DND-41 (cell line): ENCODE measurements around the gene LAMP5.

ENCODE experiments used
- ATAC-seq: fragments of 200-7000 bp; cut with Tn5 transposase; 3 replicates; pipeline ENCODE4 v1.9.1; 2021; ENCODE audit warnings: low read depth; ENCODE audit not compliant: insufficient read depth
- DNase-seq: peaks from one replicate; pipeline ENCODE4 v3.0.0-alpha.2; 2020
- H2AFZ ChIP-seq: 2 replicates; pipeline ENCODE4 v1.6.0; 2012; ENCODE audit warnings: low read depth, low read length
- H3K27ac ChIP-seq: 2 replicates; pipeline ENCODE4 v1.5.1; 2012; ENCODE audit warnings: low read length, inconsistent platforms
- H3K27me3 ChIP-seq: fragments of 200-600 bp; sonication (generic); 2 replicates; pipeline ENCODE4 v1.6.0; 2012; ENCODE audit warnings: low read length, mild to moderate bottlenecking, inconsistent platforms; ENCODE audit not compliant: insufficient read depth, poor library complexity
- H3K36me3 ChIP-seq: 2 replicates; pipeline ENCODE4 v1.5.1; 2012; ENCODE audit warnings: low read length, inconsistent platforms; ENCODE audit not compliant: insufficient read depth
- H3K4me1 ChIP-seq: 2 replicates; pipeline ENCODE4 v1.5.1; 2012; ENCODE audit warnings: mild to moderate bottlenecking, low read length; ENCODE audit not compliant: insufficient read depth
- H3K4me2 ChIP-seq: 2 replicates; pipeline ENCODE4 v1.6.0; 2012; ENCODE audit warnings: mild to moderate bottlenecking, moderate library complexity, low read length, inconsistent platforms; ENCODE audit not compliant: insufficient read depth
- H3K4me3 ChIP-seq, 2 experiments: fragments of 200-600 bp in 1 of 2; shearing (Covaris generic) in 1 of 2; 2 replicates each; pipeline ENCODE4 v1.5.1; 2012 to 2016; ENCODE audit warnings: inconsistent platforms in 2 of 2, low read length in 2 of 2, mild to moderate bottlenecking in 2 of 2, low read depth in 1 of 2, moderate library complexity in 1 of 2
- H3K79me2 ChIP-seq: 2 replicates; pipeline ENCODE4 v1.6.0; 2012; ENCODE audit warnings: low read length, inconsistent platforms; ENCODE audit not compliant: insufficient read depth
- H3K9ac ChIP-seq: 2 replicates; pipeline ENCODE4 v1.6.0; 2012; ENCODE audit warnings: low read depth, mild to moderate bottlenecking, inconsistent platforms, low read length, moderate library complexity
- H3K9me3 ChIP-seq: 2 replicates; pipeline ENCODE4 v1.5.1; 2012; ENCODE audit warnings: low read length, moderate library complexity, mild to moderate bottlenecking, inconsistent platforms; ENCODE audit not compliant: insufficient read depth, severe bottlenecking
- H4K20me1 ChIP-seq: 2 replicates; pipeline ENCODE4 v1.6.0; 2012; ENCODE audit warnings: low read length; ENCODE audit not compliant: insufficient read depth
- EZH2 ChIP-seq: IDR thresholded peaks from 3 replicates; pipeline ENCODE4 v1.6.1; 2012; ENCODE audit warnings: borderline replicate concordance, low read depth, mild to moderate bottlenecking, moderate library complexity, low read length, inconsistent platforms; ENCODE audit not compliant: severe bottlenecking
- TF ChIP-seq, protein P1 (sequence below): IDR thresholded peaks from 2 replicates; pipeline ENCODE4 v1.5.1; 2012; ENCODE audit warnings: borderline replicate concordance, low read length, moderate library complexity, mild to moderate bottlenecking; ENCODE audit not compliant: poor library complexity, severe bottlenecking; ENCODE audit errors: extremely low read depth

Gene LAMP5

DNA sequence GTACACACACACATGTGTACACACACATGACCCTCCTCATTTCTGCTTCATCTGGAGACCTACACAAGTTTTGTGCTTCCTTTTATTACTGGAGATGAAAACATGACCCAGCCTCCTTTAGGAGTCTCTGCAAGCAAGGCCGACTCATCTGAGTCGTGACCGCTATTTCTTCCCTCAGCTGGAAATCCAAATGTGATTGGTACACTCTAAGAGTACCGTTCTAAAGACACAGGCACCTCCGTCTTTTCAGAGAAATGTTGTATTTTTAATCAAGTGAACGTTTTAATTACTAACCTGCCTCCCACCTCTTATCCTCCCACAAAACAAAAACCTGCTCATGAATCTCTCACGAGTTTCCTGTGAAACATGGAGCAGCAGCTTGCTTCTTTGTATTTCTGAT lies 63.0 kb downstream of the LAMP5 start:
- no peaks in the 10 kb centered on the region for H3K27me3 ChIP-seq

DNA sequence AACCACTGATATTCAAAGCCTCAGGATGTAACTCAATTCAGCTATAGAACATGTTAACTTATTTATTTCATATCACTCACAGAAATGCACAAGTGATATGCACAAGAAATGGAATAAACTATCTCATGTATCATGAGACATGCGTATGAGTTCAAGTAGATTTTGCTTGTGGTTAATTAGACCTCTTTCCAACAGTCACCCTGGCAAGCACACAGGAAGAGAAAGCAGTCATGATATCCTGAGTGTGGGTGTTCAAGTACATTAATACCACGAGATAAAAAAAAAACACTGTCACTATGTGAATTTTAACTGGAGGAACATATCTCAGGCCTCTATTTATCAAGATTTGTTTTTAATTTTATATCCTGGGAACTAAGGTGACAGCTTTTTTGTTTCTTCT lies 64.2 kb downstream of the LAMP5 start:
- no peak overlapping the region for H3K9ac ChIP-seq
- no peaks in the 10 kb centered on the region for H4K20me1 ChIP-seq
- H3K9me3 ChIP-seq, result no peaks in the 10 kb centered on the region
- ATAC-seq, result no peak
- no peaks in the 10 kb centered on the region for H3K36me3 ChIP-seq
- no peak overlapping the region for H3K27ac ChIP-seq
- H3K27me3 ChIP-seq, result no peaks in the 10 kb centered on the region
- H2AFZ ChIP-seq, result no peak overlapping the region
- DNase-seq, result no peak
- no peak overlapping the region for H3K4me2 ChIP-seq
- H3K4me1 ChIP-seq, result no peaks in the 10 kb centered on the region
- H3K79me2 ChIP-seq, result no peaks in the 10 kb centered on the region
- H3K4me3 ChIP-seq, result no peak overlapping the region
- TF ChIP-seq, protein P1, sequence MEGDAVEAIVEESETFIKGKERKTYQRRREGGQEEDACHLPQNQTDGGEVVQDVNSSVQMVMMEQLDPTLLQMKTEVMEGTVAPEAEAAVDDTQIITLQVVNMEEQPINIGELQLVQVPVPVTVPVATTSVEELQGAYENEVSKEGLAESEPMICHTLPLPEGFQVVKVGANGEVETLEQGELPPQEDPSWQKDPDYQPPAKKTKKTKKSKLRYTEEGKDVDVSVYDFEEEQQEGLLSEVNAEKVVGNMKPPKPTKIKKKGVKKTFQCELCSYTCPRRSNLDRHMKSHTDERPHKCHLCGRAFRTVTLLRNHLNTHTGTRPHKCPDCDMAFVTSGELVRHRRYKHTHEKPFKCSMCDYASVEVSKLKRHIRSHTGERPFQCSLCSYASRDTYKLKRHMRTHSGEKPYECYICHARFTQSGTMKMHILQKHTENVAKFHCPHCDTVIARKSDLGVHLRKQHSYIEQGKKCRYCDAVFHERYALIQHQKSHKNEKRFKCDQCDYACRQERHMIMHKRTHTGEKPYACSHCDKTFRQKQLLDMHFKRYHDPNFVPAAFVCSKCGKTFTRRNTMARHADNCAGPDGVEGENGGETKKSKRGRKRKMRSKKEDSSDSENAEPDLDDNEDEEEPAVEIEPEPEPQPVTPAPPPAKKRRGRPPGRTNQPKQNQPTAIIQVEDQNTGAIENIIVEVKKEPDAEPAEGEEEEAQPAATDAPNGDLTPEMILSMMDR, result no peak
- no peak for TF ChIP-seq EZH2

More for the DNA sequence above, 63.0 kb downstream of the LAMP5 start:
- ATAC-seq (no peak), DNase-seq (no peak)
- Histone ChIP-seq H3K36me3 (no peaks in the 10 kb centered on the region), H3K4me1 (no peaks in the 10 kb centered on the region), H3K4me2 (no peak overlapping the region), H3K9ac (no peak overlapping the region), H2AFZ (no peak overlapping the region), H3K79me2 (no peaks in the 10 kb centered on the region), H3K27ac (no peak overlapping the region), H4K20me1 (no peaks in the 10 kb centered on the region), H3K9me3 (no peaks in the 10 kb centered on the region), H3K4me3 (no peak overlapping the region)
- TF ChIP-seq, protein P1, result no peak
- no peak for TF ChIP-seq EZH2
